IMR-90 (cell line): ENCODE measurements around the gene CAMK2G. TPM values are rescaled to one million over a fixed set of nuclear protein-coding genes. Genes with fewer than 3 reads are reported as not detected.
A peak's percentile ranks its signal among the peaks of the same experiment; 100 is the strongest.

Source experiments
- ATAC-seq: fragments of 200-7000 bp; cut with Tn5 transposase; 2 replicates; pipeline ENCODE4 v1.9.1; 2020; ENCODE audit warnings: low read depth, mild to moderate bottlenecking, moderate library complexity
- BruUV-seq: library from RNA; stranded (reverse); fragments of 400-500 nt; replicated peaks from 2 replicates; lab custom pipeline; 2021; lab: Mats Ljungman, UMichigan
- CTCF ChIA-PET: fragments of 300-600 bp; formaldehyde crosslinking; extraction: SDS; loops from one replicate; lab custom pipeline; 2021; ENCODE audit warnings: antibody characterized with exemption; lab: Yijun Ruan, JAX
- POLR2A ChIA-PET: fragments of 300-600 bp; sonication (Branson Sonifier 250); formaldehyde crosslinking; loops from one replicate; lab custom pipeline; 2022; ENCODE audit warnings: antibody characterized with exemption; ENCODE audit not compliant: unreplicated experiment; lab: Charles Lee
- DNase-seq: peaks from one replicate; pipeline ENCODE4 v3.0.0; 2013
- H2AFZ ChIP-seq: replicated peaks from 2 replicates; pipeline ENCODE3; 2013; ENCODE audit warnings: low read length, mild to moderate bottlenecking; ENCODE audit not compliant: poor library complexity
- H2AK5ac ChIP-seq: 2 replicates; pipeline ENCODE4 v1.6.1; 2013; ENCODE audit warnings: low read depth, low read length, inconsistent platforms
- H2AK9ac ChIP-seq: replicated peaks from 2 replicates; pipeline ENCODE3; 2013; ENCODE audit warnings: mild to moderate bottlenecking, low read depth, low read length, moderate library complexity; ENCODE audit not compliant: poor library complexity
- H2BK120ac ChIP-seq: 2 replicates; pipeline ENCODE4 v1.6.1; 2013; ENCODE audit warnings: low read depth, low read length, inconsistent platforms
- H2BK15ac ChIP-seq: 3 replicates; pipeline ENCODE4 v1.6.1; 2013; ENCODE audit warnings: low read depth, low read length, inconsistent platforms
- H2BK20ac ChIP-seq: 2 replicates; pipeline ENCODE4 v1.6.1; 2013; ENCODE audit warnings: low read depth, mild to moderate bottlenecking, inconsistent platforms, low read length, moderate library complexity
- H2BK5ac ChIP-seq: 2 replicates; pipeline ENCODE4 v1.6.1; 2013; ENCODE audit warnings: mild to moderate bottlenecking, low read depth, low read length, inconsistent platforms; ENCODE audit not compliant: poor library complexity, severe bottlenecking
- H3K14ac ChIP-seq: replicated peaks from 2 replicates; pipeline ENCODE4 v1.6.1; 2013; ENCODE audit warnings: low read depth, low read length, inconsistent platforms
- H3K18ac ChIP-seq: 2 replicates; pipeline ENCODE4 v1.6.1; 2013; ENCODE audit warnings: low read depth, low read length, control low read depth
- H3K23ac ChIP-seq: 2 replicates; pipeline ENCODE4 v1.6.1; 2013; ENCODE audit warnings: low read depth, low read length, inconsistent platforms
- H3K27ac ChIP-seq: 2 replicates; pipeline ENCODE4 v1.5.1; 2013; ENCODE audit warnings: mild to moderate bottlenecking, control low read depth, low read length; ENCODE audit not compliant: insufficient read depth
- H3K27me3 ChIP-seq: 2 replicates; pipeline ENCODE4 v1.6.1; 2013; ENCODE audit warnings: low read length; ENCODE audit not compliant: control insufficient read depth, insufficient read depth
- H3K36me3 ChIP-seq: 2 replicates; pipeline ENCODE4 v1.6.1; 2013; ENCODE audit warnings: low read length, mixed read lengths; ENCODE audit not compliant: control insufficient read depth, insufficient read depth
- H3K4ac ChIP-seq: 2 replicates; pipeline ENCODE4 v1.6.1; 2013; ENCODE audit warnings: low read depth, low read length, inconsistent platforms
- H3K4me1 ChIP-seq: 2 replicates; pipeline ENCODE4 v1.6.1; 2013; ENCODE audit warnings: low read length, mixed read lengths; ENCODE audit not compliant: control insufficient read depth, insufficient read depth
- H3K4me2 ChIP-seq: 2 replicates; pipeline ENCODE4 v1.6.1; 2013; ENCODE audit warnings: low read depth, mild to moderate bottlenecking, control low read depth, low read length, moderate library complexity
- H3K4me3 ChIP-seq: 2 replicates; pipeline ENCODE4 v1.5.1; 2013; ENCODE audit warnings: low read depth, mild to moderate bottlenecking, control low read depth, low read length, moderate library complexity; ENCODE audit not compliant: insufficient read depth
- H3K56ac ChIP-seq: 2 replicates; pipeline ENCODE4 v1.6.1; 2013; ENCODE audit warnings: low read length, inconsistent platforms; ENCODE audit not compliant: insufficient read depth; ENCODE audit errors: extremely low read depth
- H3K79me1 ChIP-seq, 2 experiments: 2 replicates each; pipeline ENCODE4 v1.6.1; 2013; ENCODE audit warnings: low read length in 2 of 2, inconsistent platforms in 1 of 2, low read depth in 1 of 2
- H3K9ac ChIP-seq: 2 replicates; pipeline ENCODE4 v1.6.1; 2013; ENCODE audit warnings: low read depth, low read length, control low read depth
- H3K9me1 ChIP-seq: 2 replicates; pipeline ENCODE4 v1.6.1; 2013; ENCODE audit warnings: low read length, inconsistent platforms; ENCODE audit not compliant: insufficient read depth
- H3K9me3 ChIP-seq: 2 replicates; pipeline ENCODE4 v1.6.1; 2013; ENCODE audit warnings: low read length; ENCODE audit not compliant: control insufficient read depth, insufficient read depth
- H4K20me1 ChIP-seq: 2 replicates; pipeline ENCODE4 v1.6.1; 2013; ENCODE audit warnings: low read length, inconsistent platforms; ENCODE audit not compliant: insufficient read depth
- H4K5ac ChIP-seq: 2 replicates; pipeline ENCODE4 v1.6.1; 2013; ENCODE audit warnings: mild to moderate bottlenecking, low read depth, low read length, control low read depth
- H4K8ac ChIP-seq, 2 experiments: 2 replicates each; pipeline ENCODE4 v1.6.1; 2013; ENCODE audit warnings: low read depth in 2 of 2, low read length in 2 of 2, control low read depth in 1 of 2, inconsistent platforms in 1 of 2
- H4K91ac ChIP-seq: 2 replicates; pipeline ENCODE4 v1.6.1; 2013; ENCODE audit warnings: low read depth, low read length, inconsistent platforms; ENCODE audit not compliant: insufficient read depth
- BHLHE40 ChIP-seq: fragments of 150-350 bp; IDR thresholded peaks from 2 replicates; pipeline ENCODE4 v1.6.1; 2016; ENCODE audit warnings: mild to moderate bottlenecking, low read depth, low read length
- CEBPB ChIP-seq: IDR thresholded peaks from 2 replicates; pipeline ENCODE4 v1.6.1; 2012; ENCODE audit warnings: low read depth, low read length, improper control_type of control experiment
- CHD1 ChIP-seq: IDR thresholded peaks from 2 replicates; pipeline ENCODE4 v1.6.1; 2012; ENCODE audit warnings: low read depth, low read length, improper control_type of control experiment
- CTCF ChIP-seq: conservative IDR thresholded peaks from 2 replicates; pipeline ENCODE4 v1.5.1; 2012; ENCODE audit warnings: mild to moderate bottlenecking, low read depth, low read length, improper control_type of control experiment
- ELK1 ChIP-seq: fragments of 150-350 bp; IDR thresholded peaks from 2 replicates; pipeline ENCODE4 v1.6.1; 2016; ENCODE audit warnings: low read depth, mild to moderate bottlenecking, low read length, moderate library complexity, borderline replicate concordance
- FOS ChIP-seq: fragments of 150-350 bp; IDR thresholded peaks from 2 replicates; pipeline ENCODE4 v1.6.1; 2016; ENCODE audit warnings: low read depth, low read length
- MAZ ChIP-seq: IDR thresholded peaks from 2 replicates; pipeline ENCODE4 v1.6.1; 2012; ENCODE audit warnings: low read depth, mild to moderate bottlenecking, low read length, improper control_type of control experiment, moderate library complexity, borderline replicate concordance
- NFE2L2 ChIP-seq: fragments of 150-350 bp; IDR thresholded peaks from 2 replicates; pipeline ENCODE4 v1.6.1; 2016; ENCODE audit warnings: low read depth, mild to moderate bottlenecking, low read length
- POLR2A ChIP-seq: IDR thresholded peaks from 2 replicates; pipeline ENCODE4 v1.6.1; 2012; ENCODE audit warnings: mild to moderate bottlenecking, low read depth, low read length
- RAD21 ChIP-seq: IDR thresholded peaks from 2 replicates; pipeline ENCODE4 v1.6.1; 2012; ENCODE audit warnings: low read length, improper control_type of control experiment
- RCOR1 ChIP-seq: IDR thresholded peaks from 2 replicates; pipeline ENCODE4 v1.6.1; 2012; ENCODE audit warnings: mild to moderate bottlenecking, low read length, improper control_type of control experiment; ENCODE audit not compliant: insufficient replicate concordance
- SMC3 ChIP-seq: fragments of 150-350 bp; IDR thresholded peaks from 2 replicates; pipeline ENCODE4 v1.6.1; 2016; ENCODE audit warnings: low read depth, mild to moderate bottlenecking, antibody characterized with exemption, low read length, moderate library complexity
- WGBS, 2 experiments: methylation state at CpG; one replicate each; pipeline versions ENCODE4 v1.1.5 to v1.1.7; 2013; ENCODE audit warnings: missing lambda C conversion rate in 2 of 2; ENCODE audit not compliant: insufficient read length in 1 of 2; ENCODE audit errors: extremely low coverage in 2 of 2; 5-methylcytosine and 5-hydroxymethylcytosine counted together
- dilution Hi-C: fragments of 300-500 bp; cut with HindIII; formaldehyde crosslinking; loops from one replicate; pipeline ENCODE4 v1.14.3; 2018; ENCODE audit warnings: low sequenced_read_pairs; ENCODE audit not compliant: unreplicated experiment
- in situ Hi-C: fragments of 300-500 bp; cut with MboI; formaldehyde crosslinking; loops from 3 replicates; pipeline ENCODE4 v1.14.3; 2019; ENCODE audit warnings: low sequenced_read_pairs, inconsistent platforms, mixed read lengths
- intact Hi-C: fragments of 100-400 bp; cut with micrococcal nuclease; formaldehyde crosslinking; loops from 2 replicates; pipeline ENCODE4 v1.10.0; 2022
- polyA plus RNA-seq, 3 experiments: library from polyadenylated mRNA; depleted of rRNA; stranded (reverse); fragments of >200 nt; gene quantifications; 2 replicates each; pipeline ENCODE4 v1.2.3, GENCODE V29; 2012; ENCODE audit warnings: low replicate concordance in 1 of 3
- total RNA-seq: library from RNA; depleted of rRNA; stranded (reverse); fragments of >200 nt; gene quantifications from 2 replicates; pipeline ENCODE4 v1.2.3, GENCODE V29; 2012

The CAMK2G gene
- total and polyA plus RNA-seq, 2 of the 4 experiments (the other 2 are of a cell fraction), result 20.4 to 25.4 TPM

- no peak for TF ChIP-seq ELK1
- no peak for TF ChIP-seq CHD1
These were observed 8.6 kb downstream of the CAMK2G start (continued) for GRCh38 chr10:73865459-73866442.

- BruUV-seq, result no TSS peak
- TF ChIP-seq BHLHE40, result no peak
- TF ChIP-seq MAZ, result no peak
- TF ChIP-seq RCOR1, result no peak
- TF ChIP-seq CTCF, result no peak
- no peak for TF ChIP-seq NFE2L2
- no peak for TF ChIP-seq RAD21
- TF ChIP-seq SMC3, result no peak
- TF ChIP-seq POLR2A, result no peak
- no peak for TF ChIP-seq CEBPB
- TF ChIP-seq ELK1, result no peak
- no peak for TF ChIP-seq FOS
These were observed 9.3 kb downstream of the CAMK2G start for GRCh38 chr10:73865107-73865458.

More at GRCh38 chr10:73865107-73865458, 9.3 kb downstream of the CAMK2G start:
- Histone ChIP-seq H3K9me1 (peaks cover 8% of the 10 kb centered on the region), H2BK120ac (no peak overlapping the region), H3K79me1 (peaks cover 15 to 65% of the 10 kb centered on the region in 2 experiments), H4K5ac (no peak overlapping the region), H3K9ac (no peak overlapping the region), H3K9me3 (no peaks in the 10 kb centered on the region), H2BK20ac (no peak overlapping the region), H2AFZ (no peak overlapping the region), H3K23ac (no peak overlapping the region), H3K4me1 (peaks cover 3% of the 10 kb centered on the region), H4K20me1 (peaks cover 26% of the 10 kb centered on the region; the same call in 1 of the 2 replicates), H2BK5ac (no peak overlapping the region), H3K27me3 (no peaks in the 10 kb centered on the region), H2AK9ac (peak overlapping the region; percentile 44), H3K36me3 (peaks cover 37% of the 10 kb centered on the region), H3K18ac (no peak overlapping the region), H3K4ac (no peak overlapping the region), H2AK5ac (no peak overlapping the region), H3K14ac (no peak overlapping the region), H4K91ac (no peak overlapping the region), H4K8ac (no peak overlapping the region), H3K27ac (no peak overlapping the region), H3K56ac (no peak overlapping the region), H3K4me2 (no peak overlapping the region), H3K4me3 (no peak overlapping the region), H2BK15ac (no peak overlapping the region)
- CTCF ChIA-PET, result no interaction called here
- 97% methylated on average over 5 of the region's 8 CpGs; no CpG with 5 or more reads in 1 of the 2 experiments for WGBS, 2 experiments
- ATAC-seq, result no peak
- POLR2A ChIA-PET, result no interaction called here
- no peak for DNase-seq
- in situ Hi-C loops (no loop called here), dilution Hi-C loops (no loop called here), intact Hi-C loops (no loop called here)
